ENCODE results near the gene CPB1. TPM values are rescaled to one million over a fixed set of nuclear protein-coding genes. Genes with fewer than 3 reads are reported as not detected.

CPB1 gene
- total and polyA plus RNA-seq, 4 donors = 0.86 to 9.3 (median 0.99) TPM

GRCh38 chr3:148840451-148840850, 12.8 kb downstream of the CPB1 start:
- H3K9me3 ChIP-seq (ENCODE audit: control insufficient read depth in 4 of 4, insufficient read depth in 3 of 4, low read length in 3 of 4) = no peaks in the 10 kb centered on the region
- H3K4me1 ChIP-seq (ENCODE audit: control insufficient read depth in 5 of 5, insufficient read depth in 5 of 5, low read length in 5 of 5) = no peaks in the 10 kb centered on the region
- no peak overlapping the region for H3K27ac ChIP-seq (ENCODE audit: low read depth in 1 of 2, low read length in 1 of 2)
- no peak for TF ChIP-seq CTCF (IDR thresholded peaks at IDR 0.05; ENCODE audit: control extremely low read depth, extremely low read depth)
- no peak for ATAC-seq (ENCODE audit: insufficient read depth, low FRiP score)
- H3K9ac ChIP-seq (ENCODE audit: insufficient read depth in 1 of 2, low read length in 2 of 2) = no peak overlapping the region
- H3K4me3 ChIP-seq = no peak overlapping the region
- H3K36me3 ChIP-seq (ENCODE audit: control insufficient read depth in 4 of 4, insufficient read depth in 4 of 4, low read length in 4 of 4) = no peaks in the 10 kb centered on the region
- no peaks in the 10 kb centered on the region for H3K27me3 ChIP-seq (ENCODE audit: control insufficient read depth in 3 of 3, insufficient read depth in 3 of 3, low read length in 2 of 3)
- WGBS, 2 donors = 83 to 93% methylated on average over 4 of the region's 4 CpGs
- no peak for DNase-seq

GRCh38 chr3:148845756-148846395, 18.3 kb downstream of the CPB1 start:
- H3K4me1 ChIP-seq (ENCODE audit: control insufficient read depth in 5 of 5, insufficient read depth in 5 of 5, low read length in 5 of 5) = peaks cover 0 to 4% (median 0%) of the 10 kb centered on the region in 5 donors
- DNase-seq (peak in 2 of 3 donors; percentile 39 to 43), ATAC-seq (ENCODE audit: insufficient read depth, low FRiP score) (no peak)
- 51 to 62% methylated on average over 2 of the region's 2 CpGs for WGBS, 2 donors
- no peaks in the 10 kb centered on the region for H3K27me3 ChIP-seq (ENCODE audit: control insufficient read depth in 3 of 3, insufficient read depth in 3 of 3, low read length in 2 of 3)
- H3K27ac ChIP-seq (ENCODE audit: low read depth in 1 of 2, low read length in 1 of 2) = no peak overlapping the region
- TF ChIP-seq CTCF (IDR thresholded peaks at IDR 0.05; ENCODE audit: control extremely low read depth, extremely low read depth) = no peak
- no peak overlapping the region for H3K9ac ChIP-seq (ENCODE audit: insufficient read depth in 1 of 2, low read length in 2 of 2)
- H3K4me3 ChIP-seq = no peak overlapping the region
- H3K9me3 ChIP-seq (ENCODE audit: control insufficient read depth in 4 of 4, insufficient read depth in 3 of 4, low read length in 3 of 4) = no peaks in the 10 kb centered on the region
- H3K36me3 ChIP-seq (ENCODE audit: control insufficient read depth in 4 of 4, insufficient read depth in 4 of 4, low read length in 4 of 4) = no peaks in the 10 kb centered on the region

- Histone ChIP-seq H3K4me3 (no peak overlapping the region), H3K27ac (ENCODE audit: low read depth in 1 of 2, low read length in 1 of 2) (no peak overlapping the region), H3K4me1 (ENCODE audit: control insufficient read depth in 5 of 5, insufficient read depth in 5 of 5, low read length in 5 of 5) (peaks cover 0 to 4% (median 0%) of the 10 kb centered on the region in 5 donors), H3K9me3 (ENCODE audit: control insufficient read depth in 4 of 4, insufficient read depth in 3 of 4, low read length in 3 of 4) (no peaks in the 10 kb centered on the region), H3K9ac (ENCODE audit: insufficient read depth in 1 of 2, low read length in 2 of 2) (no peak overlapping the region), H3K27me3 (ENCODE audit: control insufficient read depth in 3 of 3, insufficient read depth in 3 of 3, low read length in 2 of 3) (no peaks in the 10 kb centered on the region), H3K36me3 (ENCODE audit: control insufficient read depth in 4 of 4, insufficient read depth in 4 of 4, low read length in 4 of 4) (no peaks in the 10 kb centered on the region)
- ATAC-seq (ENCODE audit: insufficient read depth, low FRiP score) = no peak
- no peak for TF ChIP-seq CTCF (IDR thresholded peaks at IDR 0.05; ENCODE audit: control extremely low read depth, extremely low read depth)
- DNase-seq = no peak
- 91 to 93% methylated on average over 1 of the region's 1 CpG for WGBS, 2 donors
Measured at GRCh38 chr3:148847351-148847750, 19.7 kb downstream of the CPB1 start.

GRCh38 chr3:148848410-148848809, 20.8 kb downstream of the CPB1 start:
- Histone ChIP-seq H3K27ac (ENCODE audit: low read depth in 1 of 2, low read length in 1 of 2) (no peak overlapping the region), H3K4me3 (no peak overlapping the region), H3K36me3 (ENCODE audit: control insufficient read depth in 4 of 4, insufficient read depth in 4 of 4, low read length in 4 of 4) (no peaks in the 10 kb centered on the region), H3K9ac (ENCODE audit: insufficient read depth in 1 of 2, low read length in 2 of 2) (no peak overlapping the region), H3K9me3 (ENCODE audit: control insufficient read depth in 4 of 4, insufficient read depth in 3 of 4, low read length in 3 of 4) (no peaks in the 10 kb centered on the region), H3K27me3 (ENCODE audit: control insufficient read depth in 3 of 3, insufficient read depth in 3 of 3, low read length in 2 of 3) (no peaks in the 10 kb centered on the region), H3K4me1 (ENCODE audit: control insufficient read depth in 5 of 5, insufficient read depth in 5 of 5, low read length in 5 of 5) (peaks cover 0 to 4% (median 0%) of the 10 kb centered on the region in 5 donors)
- DNase-seq (no peak), ATAC-seq (ENCODE audit: insufficient read depth, low FRiP score) (no peak)
- WGBS, 2 donors = 48 to 64% methylated on average over 1 of the region's 1 CpG
- TF ChIP-seq CTCF (IDR thresholded peaks at IDR 0.05; ENCODE audit: control extremely low read depth, extremely low read depth) = no peak
